ENCODE measurements around the gene UBXN11. TPM values are rescaled to one million over a fixed set of nuclear protein-coding genes. Genes with fewer than 3 reads are reported as not detected.
A peak's percentile ranks its signal among the peaks of the same experiment; 100 is the strongest.

The UBXN11 gene
- total and polyA plus RNA-seq, 2 of the 13 experiments (the other 11 are each of a cell fraction or from before 2014, with no cell fraction given), result 9.3 to 10.4 TPM

DNA sequence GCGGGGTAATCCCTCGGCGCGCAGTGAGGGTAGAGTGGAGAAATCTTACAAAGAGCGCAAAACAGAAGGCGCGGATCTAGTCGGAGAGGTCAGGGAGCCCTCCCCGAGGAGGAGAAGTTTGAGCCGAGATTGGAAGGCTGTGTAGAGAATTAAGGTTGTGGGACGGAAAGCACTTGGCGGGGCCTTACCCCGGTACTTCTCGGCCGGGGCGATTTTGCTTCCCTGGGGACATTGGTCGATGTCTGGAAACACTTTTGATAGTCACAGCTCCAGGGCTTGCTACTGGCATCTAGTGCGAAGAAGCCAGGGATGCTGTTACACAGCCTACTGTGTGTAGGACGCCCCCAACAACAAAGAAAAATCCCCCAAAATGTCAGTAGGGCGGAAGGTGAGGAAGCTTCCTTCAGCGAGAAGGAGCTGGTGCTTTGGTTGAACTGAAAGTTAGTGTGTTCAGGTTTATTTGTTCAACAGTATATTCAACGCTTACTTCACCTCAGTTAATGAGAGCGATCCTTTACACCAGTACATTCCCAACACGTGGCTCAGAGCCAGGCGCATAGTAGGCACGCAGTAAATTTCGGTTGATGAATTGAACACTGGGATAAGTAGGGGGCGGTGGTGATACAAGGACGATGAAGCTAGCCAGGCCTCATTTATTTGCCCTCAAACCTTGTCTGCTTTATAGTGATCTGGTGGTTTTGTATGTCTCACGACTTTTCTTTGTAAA, 71.6 kb downstream of the UBXN11 start (continued):
- TF ChIP-seq, protein P1, sequence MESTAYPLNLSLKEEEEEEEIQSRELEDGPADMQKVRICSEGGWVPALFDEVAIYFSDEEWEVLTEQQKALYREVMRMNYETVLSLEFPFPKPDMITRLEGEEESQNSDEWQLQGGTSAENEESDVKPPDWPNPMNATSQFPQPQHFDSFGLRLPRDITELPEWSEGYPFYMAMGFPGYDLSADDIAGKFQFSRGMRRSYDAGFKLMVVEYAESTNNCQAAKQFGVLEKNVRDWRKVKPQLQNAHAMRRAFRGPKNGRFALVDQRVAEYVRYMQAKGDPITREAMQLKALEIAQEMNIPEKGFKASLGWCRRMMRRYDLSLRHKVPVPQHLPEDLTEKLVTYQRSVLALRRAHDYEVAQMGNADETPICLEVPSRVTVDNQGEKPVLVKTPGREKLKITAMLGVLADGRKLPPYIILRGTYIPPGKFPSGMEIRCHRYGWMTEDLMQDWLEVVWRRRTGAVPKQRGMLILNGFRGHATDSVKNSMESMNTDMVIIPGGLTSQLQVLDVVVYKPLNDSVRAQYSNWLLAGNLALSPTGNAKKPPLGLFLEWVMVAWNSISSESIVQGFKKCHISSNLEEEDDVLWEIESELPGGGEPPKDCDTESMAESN (CRISPR knock-in tag; conservative IDR thresholded peaks at IDR 0.05), result no peak
- TF ChIP-seq, protein P2, sequence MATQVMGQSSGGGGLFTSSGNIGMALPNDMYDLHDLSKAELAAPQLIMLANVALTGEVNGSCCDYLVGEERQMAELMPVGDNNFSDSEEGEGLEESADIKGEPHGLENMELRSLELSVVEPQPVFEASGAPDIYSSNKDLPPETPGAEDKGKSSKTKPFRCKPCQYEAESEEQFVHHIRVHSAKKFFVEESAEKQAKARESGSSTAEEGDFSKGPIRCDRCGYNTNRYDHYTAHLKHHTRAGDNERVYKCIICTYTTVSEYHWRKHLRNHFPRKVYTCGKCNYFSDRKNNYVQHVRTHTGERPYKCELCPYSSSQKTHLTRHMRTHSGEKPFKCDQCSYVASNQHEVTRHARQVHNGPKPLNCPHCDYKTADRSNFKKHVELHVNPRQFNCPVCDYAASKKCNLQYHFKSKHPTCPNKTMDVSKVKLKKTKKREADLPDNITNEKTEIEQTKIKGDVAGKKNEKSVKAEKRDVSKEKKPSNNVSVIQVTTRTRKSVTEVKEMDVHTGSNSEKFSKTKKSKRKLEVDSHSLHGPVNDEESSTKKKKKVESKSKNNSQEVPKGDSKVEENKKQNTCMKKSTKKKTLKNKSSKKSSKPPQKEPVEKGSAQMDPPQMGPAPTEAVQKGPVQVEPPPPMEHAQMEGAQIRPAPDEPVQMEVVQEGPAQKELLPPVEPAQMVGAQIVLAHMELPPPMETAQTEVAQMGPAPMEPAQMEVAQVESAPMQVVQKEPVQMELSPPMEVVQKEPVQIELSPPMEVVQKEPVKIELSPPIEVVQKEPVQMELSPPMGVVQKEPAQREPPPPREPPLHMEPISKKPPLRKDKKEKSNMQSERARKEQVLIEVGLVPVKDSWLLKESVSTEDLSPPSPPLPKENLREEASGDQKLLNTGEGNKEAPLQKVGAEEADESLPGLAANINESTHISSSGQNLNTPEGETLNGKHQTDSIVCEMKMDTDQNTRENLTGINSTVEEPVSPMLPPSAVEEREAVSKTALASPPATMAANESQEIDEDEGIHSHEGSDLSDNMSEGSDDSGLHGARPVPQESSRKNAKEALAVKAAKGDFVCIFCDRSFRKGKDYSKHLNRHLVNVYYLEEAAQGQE (IDR thresholded peaks at IDR 0.05; ENCODE audit: borderline replicate concordance in 1 of 2, low read depth in 1 of 2, low read length in 2 of 2), result no peak
- TF ChIP-seq ZFP36L2 (CRISPR knock-in tag; IDR thresholded peaks at IDR 0.05) (no peak), ZMYM2 (CRISPR knock-in tag; IDR thresholded peaks at IDR 0.05) (0 out of 2 replicates have a peak, but pooled peaks have one; percentile 16), SMAD3 (CRISPR knock-in tag; IDR thresholded peaks at IDR 0.05) (no peak), SRSF1 (optimal IDR thresholded peaks at IDR 0.05; ENCODE audit: low read depth, low read length) (no peak), ATF1 (CRISPR knock-in tag; IDR thresholded peaks at IDR 0.05) (no peak), SMARCE1 (IDR thresholded peaks at IDR 0.05; ENCODE audit: borderline replicate concordance) (no peak), ZKSCAN1 (IDR thresholded peaks at IDR 0.05; ENCODE audit: low read length) (peak; percentile 98), SALL2 (CRISPR knock-in tag; IDR thresholded peaks at IDR 0.05) (no peak), PAWR (CRISPR knock-in tag; IDR thresholded peaks at IDR 0.05; ENCODE audit: borderline replicate concordance) (no peak), ZBTB7B (CRISPR knock-in tag; IDR thresholded peaks at IDR 0.05) (no peak), ZNF547 (CRISPR knock-in tag; IDR thresholded peaks at IDR 0.05) (no peak), ZSCAN9 (CRISPR knock-in tag; IDR thresholded peaks at IDR 0.05; ENCODE audit: borderline replicate concordance) (no peak), MAFK (conservative IDR thresholded peaks at IDR 0.05 in 1 of 2, IDR thresholded peaks at IDR 0.05 in 1 of 2; ENCODE audit: low read length in 2 of 2) (no peak), ZNF205 (CRISPR knock-in tag; IDR thresholded peaks at IDR 0.05) (no peak), HOXD1 (CRISPR knock-in tag; IDR thresholded peaks at IDR 0.05) (no peak), SP4 (CRISPR knock-in tag; IDR thresholded peaks at IDR 0.05) (no peak)
- TF ChIP-seq, protein P3, sequence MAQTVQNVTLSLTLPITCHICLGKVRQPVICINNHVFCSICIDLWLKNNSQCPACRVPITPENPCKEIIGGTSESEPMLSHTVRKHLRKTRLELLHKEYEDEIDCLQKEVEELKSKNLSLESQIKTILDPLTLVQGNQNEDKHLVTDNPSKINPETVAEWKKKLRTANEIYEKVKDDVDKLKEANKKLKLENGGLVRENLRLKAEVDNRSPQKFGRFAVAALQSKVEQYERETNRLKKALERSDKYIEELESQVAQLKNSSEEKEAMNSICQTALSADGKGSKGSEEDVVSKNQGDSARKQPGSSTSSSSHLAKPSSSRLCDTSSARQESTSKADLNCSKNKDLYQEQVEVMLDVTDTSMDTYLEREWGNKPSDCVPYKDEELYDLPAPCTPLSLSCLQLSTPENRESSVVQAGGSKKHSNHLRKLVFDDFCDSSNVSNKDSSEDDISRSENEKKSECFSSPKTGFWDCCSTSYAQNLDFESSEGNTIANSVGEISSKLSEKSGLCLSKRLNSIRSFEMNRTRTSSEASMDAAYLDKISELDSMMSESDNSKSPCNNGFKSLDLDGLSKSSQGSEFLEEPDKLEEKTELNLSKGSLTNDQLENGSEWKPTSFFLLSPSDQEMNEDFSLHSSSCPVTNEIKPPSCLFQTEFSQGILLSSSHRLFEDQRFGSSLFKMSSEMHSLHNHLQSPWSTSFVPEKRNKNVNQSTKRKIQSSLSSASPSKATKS (CRISPR knock-in tag; IDR thresholded peaks at IDR 0.05), result no peak
- TF ChIP-seq, protein P4, sequence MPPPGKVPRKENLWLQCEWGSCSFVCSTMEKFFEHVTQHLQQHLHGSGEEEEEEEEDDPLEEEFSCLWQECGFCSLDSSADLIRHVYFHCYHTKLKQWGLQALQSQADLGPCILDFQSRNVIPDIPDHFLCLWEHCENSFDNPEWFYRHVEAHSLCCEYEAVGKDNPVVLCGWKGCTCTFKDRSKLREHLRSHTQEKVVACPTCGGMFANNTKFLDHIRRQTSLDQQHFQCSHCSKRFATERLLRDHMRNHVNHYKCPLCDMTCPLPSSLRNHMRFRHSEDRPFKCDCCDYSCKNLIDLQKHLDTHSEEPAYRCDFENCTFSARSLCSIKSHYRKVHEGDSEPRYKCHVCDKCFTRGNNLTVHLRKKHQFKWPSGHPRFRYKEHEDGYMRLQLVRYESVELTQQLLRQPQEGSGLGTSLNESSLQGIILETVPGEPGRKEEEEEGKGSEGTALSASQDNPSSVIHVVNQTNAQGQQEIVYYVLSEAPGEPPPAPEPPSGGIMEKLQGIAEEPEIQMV (CRISPR knock-in tag; IDR thresholded peaks at IDR 0.05; ENCODE audit: low read depth), result no peak
- TF ChIP-seq, protein P5, sequence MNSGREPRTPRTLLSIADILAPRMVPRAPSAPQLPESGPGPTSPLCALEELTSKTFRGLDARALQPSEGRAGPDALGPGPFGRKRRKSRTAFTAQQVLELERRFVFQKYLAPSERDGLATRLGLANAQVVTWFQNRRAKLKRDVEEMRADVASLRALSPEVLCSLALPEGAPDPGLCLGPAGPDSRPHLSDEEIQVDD (CRISPR knock-in tag; IDR thresholded peaks at IDR 0.05; ENCODE audit: borderline replicate concordance), result no peak
